GM21447 (cell line): ENCODE data around the gene SH2B3.
A peak's percentile ranks its signal among the peaks of the same experiment; 100 is the strongest.
"Not testable (repeated sequence)": the region's sequence is repeated elsewhere in the genome, so short reads cannot be mapped to it uniquely, and the experiment has no call there.

ENCODE experiments used
- ATAC-seq: cut with Tn5 transposase; IDR thresholded peaks from one replicate; pipeline ENCODE4 v1.9.1; 2021; ENCODE audit not compliant: unreplicated experiment

Gene SH2B3

DNA sequence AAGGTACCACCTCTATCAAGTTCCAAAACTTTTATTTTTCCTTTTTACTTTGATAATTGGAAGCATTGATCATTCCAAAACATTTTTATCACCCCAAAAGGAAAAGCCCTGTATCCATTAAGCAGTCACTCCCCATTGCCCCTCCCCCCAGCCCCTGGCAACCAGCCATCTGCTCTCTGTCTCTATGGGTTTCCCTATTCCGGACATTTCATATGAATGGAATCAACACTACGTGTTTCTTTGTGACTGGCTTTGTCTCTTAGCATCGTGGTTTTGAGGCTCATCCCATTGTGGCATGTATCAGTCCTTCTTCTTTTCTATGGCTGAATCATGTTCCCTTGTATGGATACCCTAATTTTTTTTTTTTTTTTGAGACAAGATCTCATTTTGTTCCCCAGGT is 18.8 kb upstream of the SH2B3 start:
- no peak for ATAC-seq

DNA sequence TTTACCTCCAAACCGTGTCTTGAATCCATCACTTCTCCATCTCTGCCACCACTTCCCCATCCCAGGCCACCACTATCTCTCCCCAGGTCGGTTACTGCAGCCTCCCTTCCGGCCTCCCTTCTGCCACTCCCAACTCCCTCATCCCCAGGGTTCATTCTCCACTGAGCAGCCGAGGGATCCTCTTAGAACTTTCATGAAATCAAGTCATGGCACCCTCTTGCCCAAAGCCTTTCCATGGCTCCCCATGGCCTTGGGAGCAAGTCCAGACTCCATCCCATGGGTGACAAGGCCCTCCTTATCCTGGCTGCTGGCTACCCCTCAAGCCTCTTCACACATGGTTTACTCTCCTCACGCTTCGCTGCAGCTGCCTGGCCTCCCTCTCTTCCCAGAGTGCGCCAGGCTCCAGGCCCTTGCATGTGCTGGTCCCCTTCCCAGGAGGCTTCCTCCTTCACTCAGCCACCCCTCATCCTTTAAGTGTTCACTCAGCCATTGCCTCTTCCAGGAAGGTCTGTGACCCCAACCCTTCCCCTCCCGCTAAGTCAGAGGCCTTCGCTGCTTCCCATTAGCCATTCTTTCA is 17.9 kb upstream of the SH2B3 start:
- no peak for ATAC-seq

DNA sequence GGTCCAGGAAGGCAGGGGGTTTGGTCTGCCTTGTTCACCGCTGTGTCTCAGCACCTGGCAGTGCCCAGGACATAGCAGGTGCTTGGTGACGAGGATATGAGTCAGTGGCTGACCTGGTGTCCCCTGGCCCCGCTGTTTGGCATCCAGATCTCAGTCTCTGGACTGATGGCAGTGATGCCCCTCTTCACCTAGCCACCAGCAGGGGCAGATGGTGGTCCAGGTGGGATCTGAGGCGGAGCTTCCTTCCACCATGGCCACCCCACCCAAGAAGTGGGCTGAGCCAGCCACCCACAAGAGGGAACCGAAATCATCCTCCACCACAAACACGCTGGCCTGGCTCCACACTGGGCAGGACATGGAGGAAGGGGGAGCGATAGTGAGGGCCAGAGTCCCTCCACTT is 16.1 kb upstream of the SH2B3 start:
- no peak for ATAC-seq

DNA sequence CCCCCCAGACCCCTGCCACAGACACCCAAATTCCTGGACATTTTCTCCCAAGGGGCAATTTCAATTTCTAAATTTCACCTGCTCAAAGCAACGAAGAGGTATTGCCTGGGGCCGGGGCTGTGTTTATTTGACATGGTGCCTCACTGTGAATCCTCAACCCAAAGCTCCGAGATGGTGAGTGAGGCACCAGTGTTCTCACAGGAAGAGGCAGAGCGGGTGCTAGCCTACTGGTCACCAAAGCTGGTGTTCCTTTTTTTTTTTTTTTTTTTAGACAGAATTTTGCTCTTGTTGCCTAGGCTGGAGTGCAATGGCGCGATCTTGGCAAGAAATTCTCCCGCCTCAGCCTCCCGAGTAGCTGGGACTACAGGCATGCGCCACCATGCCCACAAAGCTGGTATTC is 14.8 kb upstream of the SH2B3 start:
- no peak for ATAC-seq

DNA sequence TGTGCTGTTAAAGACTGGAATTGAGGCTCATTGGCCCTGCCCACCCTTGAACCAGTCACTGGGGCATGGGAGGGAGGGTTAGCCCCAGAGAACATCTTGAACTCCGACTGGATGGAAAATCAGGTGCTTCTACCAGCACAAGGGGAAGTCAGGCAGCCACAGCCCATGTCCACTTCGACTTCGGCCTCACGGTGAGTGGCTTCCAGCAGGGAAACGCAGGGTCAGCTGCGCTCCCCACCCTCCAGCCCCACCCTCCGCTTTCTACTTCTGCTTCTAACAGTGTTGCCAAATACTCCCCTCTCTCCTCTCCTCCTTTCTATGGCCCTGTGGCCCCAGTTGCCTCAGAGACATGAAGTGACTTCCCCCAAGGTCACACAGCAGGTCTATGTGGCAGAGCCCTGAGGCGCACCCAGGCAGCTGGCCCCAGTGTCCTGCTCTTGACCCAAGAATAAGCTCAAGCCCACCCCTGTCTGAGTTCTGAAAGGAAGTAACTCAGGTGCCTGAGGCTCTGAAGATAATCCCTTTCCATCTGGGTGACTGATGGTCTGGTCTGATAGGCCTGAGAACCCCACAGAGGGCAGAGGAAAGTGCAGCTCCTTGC is 11.9 kb upstream of the SH2B3 start:
- no peak for ATAC-seq

DNA sequence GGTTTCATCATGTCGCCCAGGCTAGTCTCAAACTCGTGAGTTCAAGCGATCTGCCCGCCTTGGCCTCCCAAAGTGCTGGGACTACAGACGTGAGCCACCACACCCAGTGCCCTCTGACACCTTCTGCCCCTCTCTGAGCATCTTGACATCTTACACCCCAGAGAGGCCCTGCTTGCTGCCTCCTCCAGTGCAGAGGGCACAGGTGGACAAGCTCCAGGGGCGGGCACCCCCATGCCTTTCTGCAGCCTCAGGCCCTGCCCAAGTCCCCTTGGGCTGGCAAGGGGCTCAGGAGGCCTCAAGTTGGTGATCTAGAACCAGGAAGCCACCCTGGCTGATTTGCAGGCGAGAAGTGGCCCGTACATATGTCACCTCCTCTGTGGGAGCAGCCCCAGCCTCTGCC is 11.2 kb upstream of the SH2B3 start:
- no peak for ATAC-seq

DNA sequence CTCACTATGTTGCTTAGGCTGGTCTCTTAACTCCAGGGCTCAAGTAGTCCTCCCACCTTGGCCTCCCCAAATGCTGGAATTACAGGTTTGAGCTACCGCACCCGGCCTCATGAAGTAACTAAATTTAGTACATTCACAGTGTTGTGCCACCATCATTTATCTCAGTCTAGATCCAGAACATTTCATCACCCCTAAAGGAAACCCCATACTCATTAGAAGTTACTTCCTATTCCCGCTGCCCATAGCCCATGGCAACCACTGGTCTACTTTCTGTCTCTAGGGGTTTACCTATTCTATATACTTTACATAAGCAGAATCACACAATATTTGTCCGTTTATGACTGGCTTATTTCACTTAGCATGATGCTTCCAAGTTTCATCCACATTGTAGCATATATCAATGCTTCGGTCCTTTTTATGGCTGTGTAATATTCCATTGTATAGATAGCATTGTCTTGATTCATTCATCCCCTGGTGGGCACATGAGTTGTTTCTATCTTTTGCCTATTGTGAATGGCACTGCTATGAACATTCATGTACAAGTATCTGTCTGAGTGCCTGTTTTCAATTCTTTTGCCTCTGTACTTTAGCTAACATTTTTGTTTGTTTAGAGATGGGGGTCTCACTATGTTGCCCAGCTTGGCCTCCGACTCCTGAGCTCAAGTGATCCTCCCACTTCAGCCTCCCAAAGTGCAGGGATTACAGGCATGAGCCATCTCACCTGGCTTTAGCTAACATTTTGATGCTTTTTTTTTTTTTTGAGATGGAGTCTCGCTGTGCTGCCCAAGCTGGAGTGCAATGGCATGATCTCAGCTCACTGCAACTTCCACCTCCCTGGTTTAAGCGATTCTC is 10.2 kb upstream of the SH2B3 start:
- ATAC-seq: no peak

DNA sequence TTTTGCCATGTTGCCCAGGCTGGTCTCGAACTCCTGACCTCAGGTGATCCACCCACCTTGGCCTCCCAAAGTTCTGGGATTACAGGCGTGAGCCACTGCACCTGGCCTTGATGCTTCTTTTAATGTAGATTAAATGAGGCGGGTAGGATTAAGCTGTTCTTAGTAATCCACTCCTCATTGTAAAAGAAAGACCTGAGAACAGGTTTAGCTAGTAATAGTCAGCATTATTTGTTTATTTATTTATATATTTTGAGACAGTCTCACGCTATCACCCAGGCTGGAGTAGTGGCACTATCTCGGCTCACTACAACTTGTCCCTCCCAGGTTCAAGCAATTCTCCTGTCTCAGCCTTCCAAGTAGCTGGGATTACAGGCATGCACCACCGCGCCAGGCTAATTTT is 9.5 kb upstream of the SH2B3 start:
- not testable (repeated sequence) for ATAC-seq

DNA sequence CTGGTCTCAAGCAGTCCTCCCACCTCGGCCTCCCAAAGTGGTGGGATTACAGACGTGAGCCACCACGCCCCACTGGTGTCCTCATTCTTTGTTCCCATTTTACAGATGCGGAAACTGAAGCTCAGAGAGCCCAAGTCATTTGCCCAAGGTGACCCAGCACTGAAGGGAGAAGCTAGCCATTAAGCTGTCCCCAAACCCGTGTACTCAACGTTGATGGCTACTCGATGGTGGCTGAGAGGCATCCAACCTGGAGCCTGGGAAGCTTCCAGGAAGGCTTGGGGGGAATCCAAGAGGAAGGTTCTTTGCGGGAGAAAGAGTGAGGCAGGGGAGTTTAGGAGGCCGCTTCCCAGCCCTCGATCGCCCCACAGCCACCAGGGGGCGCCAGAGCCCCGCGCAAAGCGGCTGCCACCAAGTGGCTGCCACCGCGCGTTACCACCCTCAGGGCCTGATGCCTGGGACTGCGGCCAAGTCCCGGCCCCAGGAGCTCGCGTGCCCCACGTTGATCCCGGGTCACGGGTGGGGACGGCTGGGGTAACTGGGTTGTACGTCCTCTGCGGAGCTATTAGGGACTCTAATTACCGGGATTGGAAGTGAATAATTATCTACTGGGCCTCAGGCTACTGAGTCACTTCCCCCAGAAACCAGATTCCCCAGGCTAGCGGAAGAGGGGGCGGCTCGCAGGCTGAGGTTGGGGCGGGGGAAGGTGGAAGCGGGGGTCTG is 8.8 kb upstream of the SH2B3 start:
- ATAC-seq: peak; percentile 58

DNA sequence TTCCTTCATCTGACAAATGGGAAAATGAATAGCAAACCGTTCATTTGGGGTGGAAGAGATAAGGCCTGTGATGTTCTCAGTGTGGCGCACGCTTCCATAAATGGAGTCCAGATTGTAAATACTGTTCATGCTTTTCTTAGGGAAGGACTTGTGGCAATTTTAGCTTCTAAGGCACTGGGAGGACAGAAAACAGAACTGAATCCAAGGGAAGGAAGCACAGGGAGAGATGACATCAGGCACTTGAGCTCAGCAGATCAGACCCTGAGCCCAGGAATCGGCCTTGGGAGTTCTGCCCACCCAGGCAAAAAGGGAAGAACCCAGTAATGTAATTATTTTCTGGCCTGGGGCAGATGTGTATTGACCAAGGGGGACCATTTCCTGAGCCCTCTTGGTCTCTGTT is 7.2 kb upstream of the SH2B3 start:
- no peak for ATAC-seq

DNA sequence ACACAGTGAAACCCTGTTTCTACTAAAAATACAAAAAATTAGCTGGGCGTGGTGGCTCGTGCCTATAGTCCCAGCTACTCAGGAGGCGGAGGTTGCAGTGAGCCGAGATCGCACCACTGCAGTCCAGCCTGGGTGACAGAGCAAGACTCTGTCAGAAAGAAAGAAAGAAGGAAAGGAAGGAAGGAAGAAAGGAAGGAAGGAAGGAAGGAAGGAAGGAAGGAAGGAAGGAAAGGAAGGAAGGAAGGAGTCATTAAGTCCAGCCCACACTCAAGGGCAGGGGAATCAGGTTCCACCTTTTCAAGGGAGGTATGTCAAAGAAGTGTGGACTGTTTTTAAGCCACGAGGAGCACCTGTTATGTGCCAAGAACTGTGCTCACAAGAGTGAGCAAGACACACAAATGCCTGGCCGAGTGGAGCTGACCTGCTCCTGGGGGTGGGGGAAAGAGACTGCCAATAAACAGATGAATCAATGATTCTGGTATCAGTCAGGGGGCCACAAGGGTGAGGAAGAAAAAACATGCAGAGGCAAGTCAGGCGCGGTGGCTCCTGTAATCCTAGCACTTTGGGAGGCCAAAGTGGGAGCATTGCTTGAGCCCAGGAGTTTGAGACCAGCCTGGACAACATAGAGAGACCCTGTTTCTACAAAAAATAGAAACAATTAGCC is 5.8 kb upstream of the SH2B3 start:
- ATAC-seq: not testable (repeated sequence)

DNA sequence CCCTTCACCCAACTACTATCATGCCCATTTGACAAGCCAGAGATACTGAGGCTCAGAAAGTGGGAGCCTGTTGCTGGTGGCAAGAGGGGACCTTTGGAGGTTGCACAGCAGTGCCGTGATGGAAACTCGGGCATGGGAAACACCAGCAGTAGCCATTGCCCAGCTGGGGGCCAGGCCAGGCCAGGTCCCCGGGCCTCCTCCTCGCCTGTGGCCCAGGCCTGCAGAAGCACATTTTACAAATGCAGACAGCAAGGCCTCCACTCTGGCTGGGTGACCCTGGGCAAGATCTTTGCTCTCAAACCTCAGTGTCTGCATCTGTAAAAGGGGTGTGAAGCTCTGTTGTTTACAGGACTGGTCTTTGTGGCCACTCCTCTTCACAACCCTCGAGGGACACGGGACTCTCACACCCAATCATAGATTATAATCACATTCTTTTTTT is 4.5 kb upstream of the SH2B3 start:
- ATAC-seq: no peak

DNA sequence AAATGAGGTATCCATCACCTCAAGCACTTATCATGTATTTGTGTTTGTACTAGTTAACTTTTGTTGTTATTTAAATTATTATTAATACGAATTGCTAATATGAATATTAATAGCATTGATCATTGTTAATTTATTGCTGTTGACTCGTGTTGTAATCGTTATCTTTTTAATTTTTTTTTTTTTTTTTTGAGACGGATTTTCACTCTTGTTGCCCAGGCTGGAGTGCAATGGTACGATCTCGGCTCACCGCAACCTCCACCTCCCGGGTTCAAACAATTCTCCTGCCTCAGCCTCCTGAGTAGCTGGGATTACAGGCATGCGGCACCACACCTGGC is 3.3 kb upstream of the SH2B3 start:
- ATAC-seq: not testable (repeated sequence)

DNA sequence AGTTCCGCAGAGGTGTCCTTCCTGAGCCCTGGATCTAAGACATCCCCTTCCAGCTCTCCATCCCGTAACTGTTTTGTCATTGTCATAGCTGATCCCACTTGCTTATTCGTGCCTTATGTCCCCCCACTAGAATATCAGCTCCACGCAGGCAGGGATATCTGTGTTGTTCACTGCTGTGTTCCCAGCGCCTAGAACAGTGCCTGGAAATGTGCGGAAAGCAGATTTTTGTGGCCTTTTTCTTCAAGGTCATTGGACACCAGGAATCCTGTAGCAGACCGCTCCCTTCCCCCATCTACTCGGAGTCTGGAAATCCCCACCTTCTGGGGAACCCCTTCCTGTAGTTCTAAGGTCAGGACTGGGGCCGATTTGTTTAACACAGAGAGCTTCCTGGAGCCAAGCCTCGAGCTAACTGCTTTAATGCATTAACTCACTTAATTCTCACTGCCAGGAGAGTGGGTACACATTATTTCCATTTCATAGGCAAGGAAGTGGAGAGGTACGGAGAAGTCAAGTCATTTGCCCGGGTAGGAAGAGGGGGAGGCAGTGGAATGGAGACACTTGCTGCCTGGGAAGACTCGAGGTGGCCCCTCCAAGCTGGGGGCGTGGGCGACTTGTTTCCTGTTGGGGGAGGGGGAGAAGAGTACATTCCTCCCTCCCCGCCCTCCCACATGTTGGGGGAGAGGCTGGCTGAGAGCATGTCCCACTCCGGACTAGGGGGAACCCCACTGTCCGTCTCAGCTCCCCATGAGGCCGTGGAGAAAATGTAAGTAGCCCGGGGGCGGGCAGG is 1.2 kb upstream of the SH2B3 start:
- ATAC-seq: peak; percentile 18

DNA sequence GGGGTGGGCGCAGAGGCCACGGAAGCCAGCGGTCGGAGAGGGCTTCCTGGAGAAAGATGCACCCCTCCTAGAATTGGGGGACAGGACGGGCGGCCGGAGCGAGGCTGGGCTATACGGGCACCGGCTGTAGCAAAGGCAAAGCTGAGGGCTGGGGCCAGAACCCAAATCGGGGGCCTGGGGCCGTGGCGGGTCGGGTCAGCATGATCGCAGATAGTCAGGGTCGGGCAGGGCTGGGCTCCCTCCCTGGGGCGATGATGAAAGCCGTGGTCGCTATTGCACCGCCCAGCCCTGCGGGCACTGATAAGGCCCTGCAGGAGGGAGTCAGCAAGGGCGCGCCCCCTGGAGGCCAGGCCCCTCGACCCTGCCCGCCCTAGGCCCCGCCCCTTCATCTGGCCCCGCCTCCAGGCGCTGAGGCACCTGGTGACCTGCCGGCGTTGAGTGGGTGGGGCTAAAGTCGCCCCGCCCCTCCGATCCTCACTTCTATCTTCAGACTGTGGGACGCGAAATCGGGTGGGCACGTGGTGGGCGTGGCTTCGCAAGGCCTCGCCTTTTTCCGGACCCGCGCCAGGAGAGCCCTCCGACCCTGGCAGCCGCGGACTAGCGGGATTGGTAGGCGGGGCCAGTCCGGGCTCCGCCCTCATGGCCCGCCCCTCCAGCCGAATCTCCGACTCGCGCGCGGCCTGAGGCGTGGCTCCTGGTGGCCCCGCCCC is 419 bp upstream of the SH2B3 start:
- peak; percentile 33 for ATAC-seq

DNA sequence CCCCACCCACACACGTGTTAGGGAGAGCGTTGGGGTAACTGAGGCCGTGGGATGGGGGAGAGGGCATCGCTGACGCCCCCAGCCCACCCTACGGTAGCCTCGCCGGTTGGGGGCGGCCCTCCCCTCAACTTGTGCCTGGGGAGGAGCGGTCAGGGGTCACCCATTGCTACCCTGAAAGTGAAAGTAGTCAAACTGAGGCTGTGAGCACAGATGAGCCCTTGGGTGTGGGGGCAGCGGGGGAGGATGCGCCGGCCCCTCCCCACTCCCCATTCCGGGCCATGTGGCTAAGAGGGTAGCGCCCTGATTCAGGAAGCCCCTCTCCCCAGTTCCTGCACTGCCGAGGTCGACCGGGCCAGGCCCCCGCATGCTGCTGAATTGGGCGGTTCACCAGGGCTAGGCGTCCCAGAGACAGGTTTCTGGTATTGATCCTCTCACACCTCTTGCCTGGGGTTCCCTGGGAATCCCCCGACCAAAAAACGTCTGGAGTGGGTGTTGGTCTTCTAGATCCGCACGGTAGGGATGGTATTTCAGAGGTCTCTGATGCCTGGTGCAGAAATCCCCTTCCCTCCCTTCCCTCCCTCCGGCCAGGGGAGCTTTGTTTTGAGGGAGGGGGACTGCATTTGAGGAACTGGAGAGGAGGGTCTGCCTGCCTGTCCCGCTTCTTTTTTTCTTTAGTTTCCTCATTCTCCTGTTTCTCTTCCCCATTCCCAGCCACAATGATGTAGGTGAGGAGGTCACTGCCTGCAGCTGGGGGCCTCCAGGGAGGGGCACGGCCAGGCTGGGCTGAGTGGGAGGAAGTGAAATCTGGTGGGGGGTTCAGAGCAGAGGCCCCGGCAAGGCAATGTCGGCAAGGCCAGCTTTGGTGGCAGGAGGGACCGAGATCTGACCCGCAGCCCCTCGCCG is 1.0 kb downstream of the SH2B3 start:
- no peak for ATAC-seq

DNA sequence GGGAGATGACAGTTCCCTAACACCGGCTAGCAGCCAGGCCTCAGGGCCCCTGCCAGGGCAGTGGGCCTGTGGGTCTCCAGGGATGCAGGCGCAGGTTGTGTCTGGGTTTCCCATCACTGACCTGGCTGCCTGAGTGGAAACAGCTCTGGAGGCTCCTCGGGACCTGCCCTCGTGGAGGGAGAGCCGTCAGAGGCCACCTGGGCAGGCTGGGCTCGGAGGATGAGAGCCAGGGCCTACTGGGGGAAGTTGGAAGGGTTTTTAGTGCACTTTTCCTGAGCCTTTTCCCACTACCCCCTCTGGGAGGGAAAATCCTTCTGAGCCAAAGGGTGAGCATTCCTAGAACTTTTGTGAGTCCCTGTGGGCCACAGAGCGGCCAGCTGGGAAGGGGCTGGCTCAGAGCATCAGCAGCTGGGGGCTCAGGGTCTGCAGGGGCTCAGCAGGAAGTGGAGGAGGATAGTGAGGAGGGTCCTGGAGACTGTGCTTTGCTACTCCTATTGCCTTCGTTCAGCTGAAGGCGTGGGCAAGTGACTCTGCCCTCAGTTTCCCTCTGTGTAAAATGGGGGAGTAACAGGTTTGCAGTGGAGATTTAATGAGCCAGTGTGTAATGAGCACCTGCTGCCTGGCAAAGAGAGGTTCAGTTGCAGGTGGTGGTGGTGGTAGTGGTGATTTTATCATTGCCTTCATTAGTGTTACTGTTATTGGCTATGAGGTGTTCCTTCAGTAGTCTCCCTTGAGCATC is 1.8 kb downstream of the SH2B3 start:
- no peak for ATAC-seq

DNA sequence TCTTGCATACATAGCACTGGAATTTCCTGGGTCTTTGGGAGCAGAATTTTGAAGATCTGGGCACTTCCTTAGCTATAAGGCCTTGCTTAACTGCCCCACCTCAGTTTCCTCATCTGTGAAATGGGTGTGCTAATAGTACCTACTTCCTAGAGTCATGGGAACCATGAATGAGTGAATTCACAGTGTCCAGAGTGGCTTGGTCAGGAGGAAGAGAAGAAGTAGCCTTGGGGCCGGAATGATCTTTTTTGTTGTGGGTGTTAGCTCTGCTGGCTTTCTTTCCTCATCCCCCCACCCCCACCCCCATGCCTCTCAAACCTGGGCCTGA is 2.4 kb downstream of the SH2B3 start:
- ATAC-seq: no peak
